H1 (cell line): ENCODE measurements around the gene MS4A6A. TPM values are rescaled to one million over a fixed set of nuclear protein-coding genes. Genes with fewer than 3 reads are reported as not detected.

Experiments used
- CTCF ChIA-PET: fragments of 300-600 bp; sonication (Branson Sonifier 250); formaldehyde crosslinking; loops from one replicate; lab custom pipeline; 2021; ENCODE audit not compliant: partially characterized antibody; lab: Charles Lee
- POLR2A ChIA-PET: fragments of 300-600 bp; sonication (Branson Sonifier 250); formaldehyde crosslinking; loops from one replicate; lab custom pipeline; 2021; ENCODE audit warnings: inconsistent platforms; ENCODE audit not compliant: partially characterized antibody; lab: Charles Lee
- DNase-seq, 2 experiments: peaks; one replicate each; pipeline versions ENCODE4 v3.0.0 to v3.0.0-alpha.2; 2010 to 2022; ENCODE audit warnings: low spot score in 2 of 2, low read depth in 1 of 2, mixed read lengths in 1 of 2
- FAIRE-seq: peaks from 2 replicates; lab custom pipeline; 2011; peaks lifted over from hg19 to GRCh38; lab: Jason Lieb, UNC
- H2AFZ ChIP-seq: 2 replicates; pipeline ENCODE4 v1.8.1; 2012; ENCODE audit warnings: low read length, inconsistent platforms
- H2AK5ac ChIP-seq: 2 replicates; pipeline ENCODE4 v1.6.1; 2013; ENCODE audit warnings: low read depth, low read length
- H2BK120ac ChIP-seq: replicated peaks from 2 replicates; pipeline ENCODE3; 2013; ENCODE audit warnings: low read depth, low read length, inconsistent platforms
- H2BK12ac ChIP-seq: 2 replicates; pipeline ENCODE4 v1.6.1; 2013; ENCODE audit warnings: low read depth, low read length
- H2BK15ac ChIP-seq: 2 replicates; pipeline ENCODE4 v1.6.1; 2013; ENCODE audit warnings: low read length
- H2BK20ac ChIP-seq: 2 replicates; pipeline ENCODE4 v1.6.1; 2013; ENCODE audit warnings: low read length
- H2BK5ac ChIP-seq: 2 replicates; pipeline ENCODE4 v1.6.1; 2013; ENCODE audit warnings: low read depth, low read length
- H3K14ac ChIP-seq: 2 replicates; pipeline ENCODE4 v1.6.1; 2013; ENCODE audit warnings: inconsistent platforms; ENCODE audit not compliant: insufficient read length
- H3K18ac ChIP-seq: 2 replicates; pipeline ENCODE4 v1.6.1; 2013; ENCODE audit warnings: low read length; ENCODE audit errors: extremely low read depth
- H3K23ac ChIP-seq: 2 replicates; pipeline ENCODE4 v1.6.1; 2013; ENCODE audit warnings: inconsistent platforms; ENCODE audit not compliant: insufficient read length
- H3K23me2 ChIP-seq: 2 replicates; pipeline ENCODE4 v1.6.1; 2013; ENCODE audit warnings: low read depth, low read length
- H3K27ac ChIP-seq: 2 replicates; pipeline ENCODE4 v1.6.1; 2011; ENCODE audit warnings: low read depth, low read length, inconsistent platforms
- H3K27me3 ChIP-seq, 4 experiments: replicated peaks in 1 of 4; 1 replicate in 1 of 4; 2 replicates in 3 of 4; pipeline versions ENCODE4 v1.6.1 to v1.8.1; 2011 to 2013; ENCODE audit warnings: low read length in 3 of 4, mild to moderate bottlenecking in 3 of 4, inconsistent platforms in 2 of 4, mixed read lengths in 2 of 4, moderate library complexity in 1 of 4; ENCODE audit not compliant: control insufficient read depth in 3 of 4, insufficient read depth in 3 of 4; ENCODE audit errors: extremely low read depth in 1 of 4
- H3K36me3 ChIP-seq, 4 experiments: 2 replicates each; pipeline versions ENCODE4 v1.6.1 to v1.8.1; 2011 to 2013; ENCODE audit warnings: mild to moderate bottlenecking in 4 of 4, low read length in 3 of 4, moderate library complexity in 2 of 4, control low read depth in 1 of 4, inconsistent platforms in 1 of 4; ENCODE audit not compliant: insufficient read depth in 4 of 4, control insufficient read depth in 2 of 4
- H3K4ac ChIP-seq: replicated peaks from 2 replicates; pipeline ENCODE3; 2013; ENCODE audit warnings: low read length, low read depth, mixed read lengths, inconsistent platforms; ENCODE audit not compliant: insufficient read length
- H3K4me1 ChIP-seq, 4 experiments: replicated peaks in 1 of 4; 1 replicate in 1 of 4; 2 replicates in 3 of 4; pipeline versions ENCODE4 v1.6.1 to v1.8.1; 2011 to 2013; ENCODE audit warnings: low read length in 3 of 4, inconsistent platforms in 2 of 4, mixed read lengths in 1 of 4; ENCODE audit not compliant: insufficient read depth in 4 of 4, control insufficient read depth in 3 of 4
- H3K4me2 ChIP-seq, 2 experiments: 2 replicates each; pipeline versions ENCODE4 v1.6.1 to v1.8.1; 2011 to 2013; ENCODE audit warnings: low read depth in 2 of 2, low read length in 2 of 2, control low read depth in 1 of 2, inconsistent platforms in 1 of 2, mild to moderate bottlenecking in 1 of 2; ENCODE audit not compliant: insufficient read depth in 1 of 2
- H3K4me3 ChIP-seq, 4 experiments: fragments of 200-600, 300-600 bp in 1 of 4; sonication (generic), shearing (Covaris generic), sonication (Bioruptor Twin) in 1 of 4; 2 replicates each; pipeline versions ENCODE4 v1.5.1 to v1.8.1; 2011 to 2016; ENCODE audit warnings: low read length in 4 of 4, low read depth in 3 of 4, control low read depth in 2 of 4, inconsistent platforms in 2 of 4, mild to moderate bottlenecking in 2 of 4, mixed read lengths in 1 of 4, moderate library complexity in 1 of 4; ENCODE audit not compliant: insufficient read depth in 2 of 4; ENCODE audit errors: extremely low read depth in 1 of 4
- H3K56ac ChIP-seq: replicated peaks from 2 replicates; pipeline ENCODE3; 2013; ENCODE audit warnings: low read depth, mild to moderate bottlenecking, mixed read lengths, low read length, inconsistent platforms; ENCODE audit not compliant: insufficient read length
- H3K79me1 ChIP-seq: 2 replicates; pipeline ENCODE4 v1.6.1; 2013; ENCODE audit warnings: low read depth, low read length, control low read depth
- H3K79me2 ChIP-seq, 2 experiments: 2 replicates each; pipeline versions ENCODE4 v1.6.1 to v1.8.1; 2012 to 2013; ENCODE audit warnings: low read length in 2 of 2, mild to moderate bottlenecking in 2 of 2, inconsistent platforms in 1 of 2; ENCODE audit not compliant: insufficient read depth in 2 of 2, control insufficient read depth in 1 of 2
- H3K9ac ChIP-seq, 4 experiments: replicated peaks in 1 of 4; 1 replicate in 1 of 4; 2 replicates in 3 of 4; pipeline versions ENCODE4 v1.6.1 to v1.8.1; 2011 to 2013; ENCODE audit warnings: low read depth in 3 of 4, low read length in 3 of 4, control low read depth in 2 of 4, mild to moderate bottlenecking in 2 of 4, moderate library complexity in 2 of 4, inconsistent platforms in 1 of 4; ENCODE audit errors: extremely low read depth in 1 of 4
- H3K9me3 ChIP-seq, 2 experiments: 2 replicates each; pipeline versions ENCODE4 v1.6.1 to v1.8.1; 2012 to 2013; ENCODE audit warnings: mild to moderate bottlenecking in 2 of 2, moderate library complexity in 2 of 2, control low read depth in 1 of 2, inconsistent platforms in 1 of 2, low read depth in 1 of 2, low read length in 1 of 2, mixed read lengths in 1 of 2; ENCODE audit not compliant: insufficient read depth in 2 of 2
- H4K20me1 ChIP-seq, 2 experiments: replicated peaks in 1 of 2; 2 replicates each; pipeline versions ENCODE3 to v1.8.1; 2011 to 2013; ENCODE audit warnings: inconsistent platforms in 2 of 2, low read length in 2 of 2, mild to moderate bottlenecking in 1 of 2; ENCODE audit not compliant: insufficient read depth in 2 of 2, control insufficient read depth in 1 of 2
- H4K5ac ChIP-seq: 2 replicates; pipeline ENCODE4 v1.6.1; 2013; ENCODE audit warnings: low read length, low read depth, mixed read lengths, inconsistent platforms; ENCODE audit not compliant: insufficient read length
- H4K8ac ChIP-seq: 2 replicates; pipeline ENCODE4 v1.8.0; 2013; ENCODE audit warnings: mild to moderate bottlenecking, moderate library complexity, low read length, inconsistent platforms; ENCODE audit not compliant: insufficient read depth; ENCODE audit errors: extremely low read depth
- H4K91ac ChIP-seq: replicated peaks from 2 replicates; pipeline ENCODE3; 2013; ENCODE audit warnings: low read length, mixed read lengths, inconsistent platforms; ENCODE audit not compliant: insufficient read length
- ATF2 ChIP-seq: IDR thresholded peaks from 2 replicates; pipeline ENCODE4 v1.6.1; 2012; ENCODE audit warnings: low read length, inconsistent platforms
- BACH1 ChIP-seq: IDR thresholded peaks from 2 replicates; pipeline ENCODE4 v1.6.1; 2012; ENCODE audit warnings: low read length, improper control_type of control experiment
- CEBPB ChIP-seq: IDR thresholded peaks from 2 replicates; pipeline ENCODE4 v1.6.1; 2012; ENCODE audit warnings: low read depth, low read length
- EP300 ChIP-seq, 2 experiments: IDR thresholded peaks; 1 replicate in 1 of 2; 2 replicates in 1 of 2; pipeline ENCODE4 v1.6.1; 2011 to 2012; ENCODE audit warnings: low read depth in 2 of 2, low read length in 2 of 2, mild to moderate bottlenecking in 2 of 2, borderline replicate concordance in 1 of 2, inconsistent platforms in 1 of 2, moderate library complexity in 1 of 2
- EZH2 ChIP-seq: fragments of 200-600 bp; sonication (generic); IDR thresholded peaks from 2 replicates; pipeline ENCODE4 v1.7.1; 2012; ENCODE audit warnings: low read depth, mild to moderate bottlenecking, moderate library complexity, low read length, inconsistent platforms; ENCODE audit not compliant: severe bottlenecking
- POLR2A ChIP-seq, 2 experiments: IDR thresholded peaks; 1 replicate in 1 of 2; 2 replicates in 1 of 2; pipeline ENCODE4 v1.6.1; 2011; ENCODE audit warnings: low read depth in 2 of 2, low read length in 2 of 2, mild to moderate bottlenecking in 2 of 2; ENCODE audit errors: control extremely low read depth in 1 of 2
- ZNF274 ChIP-seq: IDR thresholded peaks from 2 replicates; pipeline ENCODE4 v1.7.0; 2012; ENCODE audit warnings: low read length, borderline replicate concordance; ENCODE audit errors: extremely low read depth
- polyA plus RNA-seq, 7 experiments: library from polyadenylated mRNA; depleted of rRNA in 3 of 7; stranded (reverse) in 5 of 7; unstranded in 2 of 7; fragments of >200 nt in 5 of 7; fragments of 200-250 nt in 2 of 7; gene quantifications; 1 replicate in 5 of 7; 2 replicates in 1 of 7; 4 replicates in 1 of 7; pipeline versions ENCODE4 v1.2.1 to v1.2.3, GENCODE V29; 2011 to 2013; ENCODE audit warnings: missing spikeins in 2 of 7, mixed read lengths in 2 of 7
- total RNA-seq: library from RNA; stranded (reverse); fragmentation: NEBNext Ultra II Directional; extraction: Animal tissue kit (Norgen Biotek cat#: 25700); gene quantifications from 2 replicates; pipeline ENCODE4 v1.2.1, GENCODE V29; 2021

The MS4A6A gene
- total and polyA plus RNA-seq, 2 of the 8 experiments (the other 6 are each of a cell fraction or from before 2014, with no cell fraction given), result not detected

GRCh38 chr11:60165951-60166350, 16.9 kb downstream of the MS4A6A start:
- no peak overlapping the region for H3K4me2 ChIP-seq
- no peak for DNase-seq
- H2AK5ac ChIP-seq, result no peak overlapping the region
- no peak for TF ChIP-seq EZH2
- no peak for TF ChIP-seq BACH1
- TF ChIP-seq ZNF274, result no peak
- no peak for TF ChIP-seq POLR2A (IDR thresholded peaks at IDR 0.05; ENCODE audit: control extremely low read depth in 1 of 2, low read depth in 2 of 2, low read length in 2 of 2)
- TF ChIP-seq EP300 (IDR thresholded peaks at IDR 0.05; ENCODE audit: borderline replicate concordance in 1 of 2, low read depth in 2 of 2, low read length in 2 of 2), result no peak
- no peak for TF ChIP-seq ATF2
- no peak for TF ChIP-seq CEBPB

More at GRCh38 chr11:60165951-60166350, 16.9 kb downstream of the MS4A6A start:
- Histone ChIP-seq H3K36me3 (no peaks in the 10 kb centered on the region), H2AFZ (no peak overlapping the region), H2BK120ac (no peak overlapping the region), H4K91ac (no peak overlapping the region), H3K9ac (no peak overlapping the region), H3K4me1 (no peaks in the 10 kb centered on the region), H3K4ac (no peak overlapping the region), H2BK12ac (no peak overlapping the region), H3K14ac (no peak overlapping the region), H3K4me3 (no peak overlapping the region), H2BK15ac (no peak overlapping the region), H2BK5ac (no peak overlapping the region), H3K9me3 (peaks cover 21 to 29% of the 10 kb centered on the region in 2 experiments), H3K23me2 (no peaks in the 10 kb centered on the region), H3K79me1 (no peaks in the 10 kb centered on the region), H3K27ac (no peak overlapping the region), H4K8ac (no peak overlapping the region), H4K5ac (no peak overlapping the region), H4K20me1 (no peaks in the 10 kb centered on the region), H3K23ac (no peak overlapping the region), H3K27me3 (no peaks in the 10 kb centered on the region), H3K18ac (no peak overlapping the region), H3K79me2 (no peaks in the 10 kb centered on the region), H3K56ac (no peak overlapping the region), H2BK20ac (no peak overlapping the region)
- ChIA-PET POLR2A (no interaction called here), CTCF (no interaction called here)
- no peak for FAIRE-seq
